GF-D8 (cell line): Measurements from ENCODE around the gene EIF5A.
A peak's percentile ranks its signal among the peaks of the same experiment; 100 is the strongest.
"Not testable (repeated sequence)": the region's sequence is repeated elsewhere in the genome, so short reads cannot be mapped to it uniquely, and the experiment has no call there.

Source experiments
- DNase-seq: peaks from one replicate; lab custom pipeline; 2025; lab: John Stamatoyannopoulos, UW

EIF5A gene

DNA sequence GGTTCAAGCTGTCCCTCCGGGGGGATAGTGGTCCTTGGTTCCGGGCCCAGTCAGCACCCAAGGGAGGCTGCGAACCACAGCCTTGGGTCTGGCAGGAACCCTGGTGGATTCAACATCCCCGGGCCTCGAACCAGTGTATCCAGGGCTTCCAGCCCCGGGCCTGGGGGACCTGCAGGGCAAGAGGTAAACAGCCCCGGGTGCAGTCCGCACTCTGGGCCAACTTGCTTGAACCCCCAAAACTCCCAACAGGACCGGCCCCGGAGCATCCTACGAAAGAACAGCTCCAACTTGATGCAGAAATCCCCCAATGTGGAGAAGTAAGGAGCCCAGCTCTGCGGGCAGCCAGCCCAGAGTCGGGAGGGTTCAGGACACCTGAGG, 23.2 kb downstream of the EIF5A start:
- DNase-seq, result no peak

GRCh38 chr17:7332111-7332510, 24.7 kb downstream of the EIF5A start:
- no peak for DNase-seq

- DNase-seq, result not testable (repeated sequence)
Observed at GRCh38 chr17:7332600-7333069, 25.2 kb downstream of the EIF5A start.

- no peak for DNase-seq
Observed at GRCh38 chr17:7334938-7335538, 27.6 kb downstream of the EIF5A start.

GRCh38 chr17:7335765-7336164, 28.3 kb downstream of the EIF5A start:
- DNase-seq, result not testable (repeated sequence)

DNA sequence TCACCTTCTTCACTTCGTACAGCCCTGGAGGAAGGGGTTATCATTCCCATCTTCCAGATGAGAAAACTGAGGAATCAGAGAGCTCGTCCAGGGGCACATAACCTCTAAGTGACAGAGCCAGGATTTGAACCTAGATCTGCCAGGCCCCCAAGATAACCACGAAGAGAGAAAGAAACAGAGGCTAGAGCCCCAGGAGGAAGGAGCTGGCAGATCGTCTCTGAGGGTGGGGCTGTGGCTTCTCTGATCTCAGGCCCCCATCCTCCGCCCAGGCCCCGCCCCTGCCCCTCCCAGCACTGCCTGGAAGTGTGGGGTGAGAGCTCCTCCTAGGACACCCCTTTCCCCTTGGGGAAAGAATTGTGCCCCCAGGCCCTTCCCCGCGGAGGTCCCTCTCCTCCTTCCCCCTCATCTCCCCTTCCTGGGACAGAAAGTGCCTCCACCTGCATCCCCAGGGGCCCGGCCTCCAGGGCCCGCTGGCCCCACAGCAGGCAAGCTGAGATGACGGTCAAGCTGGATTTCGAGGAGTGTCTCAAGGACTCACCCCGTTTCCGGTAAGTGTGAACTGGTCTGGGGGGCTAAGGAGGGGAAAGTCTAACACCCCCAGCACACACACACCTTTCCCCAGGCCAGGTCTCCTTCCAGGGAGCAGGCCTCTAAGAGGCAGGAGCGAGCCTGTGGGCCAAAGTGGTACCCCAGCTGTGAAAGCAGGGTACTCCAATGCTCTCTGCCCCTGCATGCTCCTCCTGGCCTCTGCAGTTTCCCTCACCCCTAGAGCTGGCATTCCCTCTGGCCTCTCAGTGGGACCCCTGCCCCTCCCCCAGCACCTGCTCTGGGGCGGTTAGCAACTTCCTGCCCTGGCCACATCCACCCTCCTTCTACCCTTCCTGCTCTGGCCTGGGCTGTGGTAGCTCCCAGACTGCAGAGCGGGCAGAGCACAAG, 29.1 kb downstream of the EIF5A start, which contains the start of gene ACAP1:
Gene ACAP1 (plus strand): TSS at position 290 of the 936 bp plus-strand sequence. CDS start 206 bp downstream, at position 496.
- peak; percentile 12 for DNase-seq

- DNase-seq, result not testable (repeated sequence)
Observed at GRCh38 chr17:7337600-7337999, 30.2 kb downstream of the EIF5A start.

GRCh38 chr17:7340179-7340578, 32.8 kb downstream of the EIF5A start:
- DNase-seq, result no peak

- DNase-seq, result no peak
Observed at GRCh38 chr17:7341842-7342241, 34.4 kb downstream of the EIF5A start.

DNA sequence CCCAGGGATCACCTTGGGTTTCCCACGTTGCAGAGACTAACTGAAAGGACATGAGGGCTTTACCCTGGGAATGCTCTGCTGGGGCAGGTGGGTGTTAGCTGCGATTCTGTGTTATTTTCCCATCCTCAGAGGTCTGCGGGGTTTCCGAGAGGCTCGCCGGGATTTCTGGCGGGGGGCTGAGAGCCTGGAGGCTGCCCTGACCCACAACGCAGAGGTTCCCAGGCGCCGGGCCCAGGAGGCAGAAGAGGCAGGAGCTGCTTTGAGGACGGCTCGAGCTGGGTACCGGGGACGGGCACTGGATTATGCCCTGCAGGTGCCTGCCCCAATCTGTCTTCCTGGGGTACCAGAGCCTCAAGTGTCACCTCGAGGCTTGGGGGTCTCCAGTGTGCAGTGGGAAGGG, 35.8 kb downstream of the EIF5A start:
- no peak for DNase-seq

DNA sequence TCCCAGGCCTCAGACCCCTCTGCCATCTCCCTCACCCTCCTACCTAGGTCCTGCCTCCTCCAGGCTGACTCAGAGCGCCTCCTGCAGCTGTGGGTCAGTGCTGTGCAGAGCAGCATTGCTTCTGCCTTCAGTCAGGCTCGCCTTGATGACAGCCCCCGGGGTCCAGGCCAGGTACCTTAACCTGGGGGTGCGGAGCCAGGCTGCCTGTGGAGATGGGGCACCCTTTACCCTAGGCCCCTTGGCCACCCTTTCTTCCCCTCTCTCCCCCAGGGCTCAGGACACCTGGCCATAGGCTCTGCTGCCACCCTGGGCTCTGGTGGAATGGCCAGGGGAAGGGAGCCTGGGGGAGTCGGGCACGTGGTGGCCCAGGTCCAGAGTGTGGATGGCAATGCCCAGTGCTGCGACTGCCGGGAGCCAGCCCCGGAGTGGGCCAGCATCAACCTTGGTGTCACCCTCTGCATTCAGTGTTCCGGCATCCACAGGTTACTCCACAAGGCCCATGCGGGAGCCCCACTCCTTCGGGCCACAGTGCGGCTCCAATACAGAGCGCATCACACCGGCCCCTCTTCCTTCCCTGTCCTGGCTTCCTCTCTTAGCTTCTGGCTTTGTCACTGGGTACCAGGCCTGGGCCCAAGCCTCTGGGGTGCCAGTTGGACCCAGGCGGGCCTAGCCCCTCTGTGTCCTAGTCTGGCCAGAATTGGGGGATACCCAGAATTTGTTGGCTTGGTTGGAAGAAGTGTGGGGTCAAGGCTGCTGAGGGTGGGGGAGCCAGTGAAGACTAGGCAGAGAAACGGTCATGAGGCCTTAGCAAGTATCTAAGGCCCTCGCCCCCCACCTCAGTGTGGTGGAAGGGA, 39.6 kb downstream of the EIF5A start:
- DNase-seq, result no peak

- DNase-seq, result no peak
Observed at GRCh38 chr17:7347630-7348477, 40.4 kb downstream of the EIF5A start.

- no peak for DNase-seq
Observed at GRCh38 chr17:7348478-7349242, 41.2 kb downstream of the EIF5A start.

- DNase-seq, result no peak
Observed at GRCh38 chr17:7351665-7352502, 44.5 kb downstream of the EIF5A start, which contains the start of gene KCTD11. Gene KCTD11 (plus strand): TSS chr17:7352162.

DNA sequence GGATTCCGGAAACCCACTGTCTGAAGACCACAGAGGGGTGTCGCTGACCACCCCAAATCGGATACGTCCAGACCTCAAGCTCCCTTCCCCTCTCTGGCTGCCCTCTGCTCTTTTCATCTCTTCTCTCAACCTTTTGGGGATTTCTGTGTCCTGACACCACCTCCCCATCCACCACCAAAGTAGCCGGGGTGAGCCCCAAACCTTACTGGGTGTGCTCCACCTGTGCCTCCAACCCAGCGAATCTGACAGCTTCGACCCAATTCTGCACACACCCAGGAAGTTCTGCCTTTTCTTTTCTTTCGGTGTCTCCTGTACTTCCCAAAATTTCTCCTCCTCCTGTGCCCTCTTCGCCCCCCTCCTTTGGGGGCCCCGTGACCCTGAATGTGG, 45.1 kb downstream of the EIF5A start:
- DNase-seq, result no peak

- DNase-seq, result no peak
Observed at GRCh38 chr17:7352910-7353635, 45.6 kb downstream of the EIF5A start.

GRCh38 chr17:7354262-7354843, 46.9 kb downstream of the EIF5A start:
- no peak for DNase-seq

DNA sequence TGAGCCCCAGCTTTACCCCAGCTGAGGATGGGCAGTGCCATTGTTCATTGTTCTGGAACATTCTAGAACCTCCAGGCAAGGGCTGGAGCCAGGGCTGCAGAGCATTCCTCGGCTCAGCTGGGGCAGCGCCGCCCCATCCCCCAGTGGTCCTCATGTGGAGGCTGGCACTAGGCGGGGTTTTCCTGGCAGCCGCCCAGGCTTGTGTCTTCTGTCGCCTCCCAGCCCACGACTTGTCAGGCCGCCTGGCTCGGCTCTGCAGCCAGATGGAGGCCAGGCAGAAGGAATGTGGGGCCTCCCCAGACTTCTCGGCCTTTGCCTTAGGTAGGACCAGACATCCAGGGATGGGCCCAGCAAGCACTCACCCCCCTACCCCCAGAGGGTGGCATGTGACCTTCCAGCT, 47.6 kb downstream of the EIF5A start, which contains the start of gene TMEM95:
Gene TMEM95 (plus strand): TSS at position 104 of the 400 bp plus-strand sequence. CDS start 49 bp downstream, at position 153.
- DNase-seq, result no peak
